Stimulated activated CD8-positive, alpha-beta memory T cell treated with anti-CD3 and anti-CD28 coated beads, Interleukin-15, amount 100 ng/mL, for 24 hours (primary cell): Measurements from ENCODE around the gene FCHSD2.
"Not testable (repeated sequence)": the region's sequence is repeated elsewhere in the genome, so short reads cannot be mapped to it uniquely, and the experiment has no call there.

ENCODE experiments used
- DNase-seq: peaks from one replicate; pipeline ENCODE4 v3.0.0-alpha.2; 2020; ENCODE audit warnings: low read depth

The FCHSD2 gene

GRCh38 chr11:72792437-72793021 is 349.6 kb downstream of the FCHSD2 start:
- no peak for DNase-seq

DNA sequence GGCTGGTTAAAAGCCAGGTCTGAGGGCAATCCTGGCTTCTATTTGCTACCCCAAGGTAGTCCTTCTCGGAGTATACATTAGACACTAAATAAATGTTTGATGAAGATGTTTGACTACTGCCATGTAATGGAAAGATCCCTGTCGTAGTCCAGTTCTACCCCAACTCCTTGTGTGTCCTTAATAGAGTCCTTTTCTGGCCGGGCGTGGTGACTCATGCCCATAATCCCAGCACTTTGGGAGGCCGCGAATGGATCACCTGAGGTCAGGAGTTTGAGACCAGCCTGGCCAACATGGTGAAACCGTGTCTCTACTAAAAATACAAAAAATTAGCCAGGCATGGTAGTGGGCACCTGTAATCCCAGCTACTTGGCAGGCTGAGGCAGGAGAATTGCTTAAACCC is 350.9 kb downstream of the FCHSD2 start:
- not testable (repeated sequence) for DNase-seq

DNA sequence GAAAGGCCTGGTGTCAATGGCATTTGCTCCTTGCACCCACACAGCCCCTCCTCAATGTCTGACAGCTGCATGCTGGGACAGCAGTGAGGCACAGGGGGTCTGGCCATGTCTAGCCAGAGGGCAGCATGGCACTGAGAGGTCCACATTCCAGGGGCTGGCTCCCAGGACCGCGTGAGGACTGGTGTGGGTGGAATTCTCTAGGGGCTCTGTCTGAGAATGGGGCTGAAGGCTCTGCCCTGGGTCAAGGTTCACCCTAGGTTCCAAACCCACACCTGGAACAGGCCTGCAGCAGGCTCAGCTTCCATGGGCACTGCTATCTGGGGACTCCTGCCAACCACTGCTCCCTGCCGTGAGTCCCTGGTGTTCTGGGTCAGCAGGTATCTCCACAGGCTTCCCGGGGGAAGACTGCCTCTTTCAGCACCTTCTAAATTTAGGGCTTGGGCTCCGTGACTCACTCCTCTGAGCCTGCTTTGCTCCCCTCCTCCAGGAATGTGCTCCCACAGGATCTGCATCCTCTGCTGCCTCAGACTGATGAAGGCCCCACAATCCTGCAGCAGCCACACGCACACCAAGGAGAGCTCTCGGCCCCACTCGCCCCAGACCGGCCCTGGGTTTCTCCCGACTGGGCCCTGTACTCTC is 352.5 kb downstream of the FCHSD2 start:
- DNase-seq = no peak

DNA sequence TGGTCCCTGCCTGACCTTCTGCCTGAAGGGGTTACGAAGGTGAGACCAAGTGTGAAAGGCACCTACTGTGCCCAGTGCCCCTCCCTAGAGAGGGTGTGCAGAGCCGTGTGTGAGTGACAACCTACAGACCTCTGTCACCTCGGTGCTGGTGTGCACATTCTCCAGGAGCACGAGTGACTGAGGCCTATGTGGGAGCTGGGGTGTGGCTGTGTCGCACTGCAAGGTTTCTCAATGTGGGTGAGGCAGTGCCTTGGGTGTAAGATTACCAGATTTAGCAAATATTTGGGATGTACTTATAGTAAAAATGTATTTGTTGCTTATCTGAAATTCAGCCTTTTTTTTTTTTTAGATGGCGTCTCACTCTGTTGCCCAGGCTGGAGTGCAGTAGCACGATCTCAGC is 353.9 kb downstream of the FCHSD2 start:
- DNase-seq = no peak

DNA sequence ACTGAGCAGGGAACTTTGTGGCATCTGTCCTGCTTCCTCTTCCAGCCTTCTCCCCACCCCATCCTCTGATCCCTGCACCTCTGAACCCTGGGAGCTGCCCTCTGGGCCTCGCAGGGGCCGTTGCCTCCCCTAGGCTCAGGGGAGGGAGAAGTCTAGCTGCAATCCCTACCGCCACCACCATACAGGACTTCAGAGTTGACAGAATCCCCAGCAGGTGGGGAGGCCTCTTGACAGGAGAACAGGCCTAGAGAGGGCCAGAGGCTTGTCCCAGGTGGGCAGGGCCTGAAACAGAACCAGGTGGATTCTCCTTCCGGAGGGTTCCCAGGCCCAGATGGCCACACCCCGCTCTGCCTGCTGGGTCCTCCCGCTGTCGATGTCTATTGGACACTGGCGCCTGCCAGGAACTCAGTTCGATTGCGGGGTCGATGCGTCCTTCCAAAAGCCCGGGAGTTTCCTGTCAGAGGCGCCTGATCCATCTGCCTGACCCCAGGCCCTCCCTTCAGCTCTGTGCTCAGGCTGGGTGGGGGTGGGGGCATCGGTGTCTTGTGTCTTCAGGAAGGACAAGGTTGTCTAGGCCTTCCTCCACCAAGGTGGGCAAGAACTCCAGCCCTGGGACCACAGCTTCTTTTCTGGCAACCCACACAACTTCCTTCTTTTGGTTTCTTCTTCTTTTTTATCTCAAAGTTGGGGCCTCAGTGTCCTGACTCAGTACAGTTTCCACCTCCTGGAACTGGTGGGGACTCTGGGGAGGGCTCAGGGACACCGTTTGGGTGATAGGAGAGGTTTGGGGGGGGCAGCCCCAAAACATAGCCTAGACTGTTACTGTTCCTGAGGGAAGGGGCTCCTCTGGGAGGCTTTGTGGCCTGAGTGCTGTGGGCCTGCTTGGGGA is 354.7 kb downstream of the FCHSD2 start:
- DNase-seq = no peak
